ENCODE data around the gene CREG1.

The CREG1 gene

DNA sequence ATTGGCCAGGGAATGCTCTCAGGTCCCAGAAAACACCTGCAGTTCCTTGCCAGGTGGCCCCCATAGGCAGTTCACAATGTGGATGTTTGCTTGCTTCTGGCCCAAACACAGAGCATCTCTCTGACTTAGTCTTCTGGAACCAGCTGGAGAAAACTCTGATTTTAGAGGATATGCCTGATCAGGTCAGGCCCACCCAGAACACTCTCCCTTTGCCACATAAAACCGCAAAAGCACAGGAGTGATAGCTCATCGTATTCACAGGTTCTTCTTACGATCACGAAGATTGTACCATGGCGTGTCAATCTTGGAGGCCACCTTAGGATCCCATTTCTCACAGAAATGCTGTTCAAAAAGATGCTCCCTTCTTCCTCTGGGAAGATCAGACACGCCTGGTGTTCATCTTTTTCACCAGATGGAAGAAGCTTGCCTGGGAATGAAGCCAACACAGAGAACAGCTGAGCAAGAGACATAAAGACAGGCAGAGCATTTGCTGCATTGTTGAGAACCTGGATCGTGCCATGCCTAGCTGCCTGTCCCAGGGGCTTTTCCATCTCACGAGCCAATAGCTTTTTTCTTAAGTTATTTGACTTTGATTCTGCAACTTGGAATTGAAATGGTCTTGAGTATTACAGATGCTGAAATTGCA is 23.6 kb downstream of the CREG1 start:
- DNase-seq = no peak

DNA sequence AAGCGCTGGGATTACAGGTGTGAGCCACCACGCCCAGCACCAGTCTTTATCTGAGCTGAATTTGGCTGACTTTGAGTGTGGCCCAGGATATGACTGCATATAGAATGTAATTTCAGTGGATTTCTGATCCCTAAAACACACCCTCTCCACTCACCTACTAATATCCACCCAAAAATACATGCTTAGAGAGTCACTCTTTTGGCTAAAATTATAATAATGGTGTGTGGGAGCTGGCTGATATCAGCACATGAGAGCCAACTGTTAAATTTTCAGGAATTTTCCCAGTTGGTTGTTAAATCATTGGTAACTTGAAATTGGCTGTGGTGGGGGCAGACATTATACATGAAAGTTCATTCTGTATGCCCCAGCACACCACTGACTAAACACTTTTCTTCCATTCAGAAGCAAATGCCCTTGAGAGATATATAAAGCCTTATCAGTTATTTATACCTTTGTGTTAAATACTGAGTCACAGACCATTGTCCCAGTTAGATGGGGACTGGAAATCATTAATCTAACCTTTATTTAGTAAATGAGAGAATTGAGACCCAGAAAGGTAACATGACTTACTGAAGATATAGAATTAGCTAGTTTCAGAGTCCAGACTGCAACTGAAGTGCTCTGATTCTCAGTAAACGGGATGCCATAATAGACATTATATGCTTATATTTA is 25.4 kb downstream of the CREG1 start:
- DNase-seq = no peak

DNA sequence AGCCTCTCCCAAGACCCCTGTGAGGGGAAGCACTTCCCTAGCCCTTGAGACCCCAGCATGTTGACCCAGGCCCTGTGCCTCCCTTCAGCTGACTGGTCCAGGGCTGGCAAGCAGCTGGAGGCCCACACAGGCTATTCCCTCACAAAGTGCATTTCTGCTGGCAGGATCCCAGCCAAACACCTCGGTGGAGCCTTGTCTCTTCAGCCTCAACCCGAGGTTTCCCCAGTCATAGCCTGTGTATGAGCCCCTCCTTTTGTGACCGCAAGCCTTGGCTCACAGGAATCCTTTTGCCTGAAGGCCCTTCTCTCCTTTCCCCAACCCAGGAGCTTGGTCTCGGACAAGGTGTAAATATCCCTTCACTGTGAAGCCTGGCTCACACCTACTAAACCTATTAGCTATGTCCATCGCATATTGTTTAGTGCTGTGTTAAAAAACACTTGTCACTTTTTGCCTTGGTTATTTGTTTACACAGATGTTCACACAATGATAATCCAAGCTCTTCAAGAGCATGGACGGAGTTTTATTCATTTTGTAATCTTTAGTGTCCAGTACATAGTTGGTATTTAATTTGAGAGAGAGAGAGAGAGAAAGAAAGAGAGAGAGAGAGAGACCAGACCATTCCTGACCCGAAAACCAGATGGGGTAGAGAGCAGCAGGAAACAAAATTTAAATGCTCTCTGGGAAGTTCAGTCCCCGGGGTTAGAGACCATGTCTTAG is 26.7 kb downstream of the CREG1 start:
- DNase-seq = no peak

DNA sequence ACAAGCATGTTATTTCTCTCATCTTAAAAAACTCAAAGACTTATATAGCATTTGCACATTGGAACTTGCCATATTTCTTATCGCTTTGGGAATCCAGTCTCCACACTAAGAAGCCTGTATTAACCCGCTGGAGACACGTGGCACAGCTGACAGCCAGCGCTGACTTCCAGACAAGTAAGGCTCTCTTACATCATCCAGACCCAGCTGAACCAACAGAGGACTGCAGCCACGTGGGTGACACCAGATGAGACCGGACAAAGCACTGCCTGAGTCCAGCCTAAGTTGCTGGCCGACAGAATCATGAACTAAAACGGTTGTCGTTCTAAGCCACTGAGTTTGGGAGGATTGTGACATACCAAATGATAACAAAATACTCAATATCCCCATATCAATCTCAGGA is 28.9 kb downstream of the CREG1 start:
- DNase-seq = no peak

DNA sequence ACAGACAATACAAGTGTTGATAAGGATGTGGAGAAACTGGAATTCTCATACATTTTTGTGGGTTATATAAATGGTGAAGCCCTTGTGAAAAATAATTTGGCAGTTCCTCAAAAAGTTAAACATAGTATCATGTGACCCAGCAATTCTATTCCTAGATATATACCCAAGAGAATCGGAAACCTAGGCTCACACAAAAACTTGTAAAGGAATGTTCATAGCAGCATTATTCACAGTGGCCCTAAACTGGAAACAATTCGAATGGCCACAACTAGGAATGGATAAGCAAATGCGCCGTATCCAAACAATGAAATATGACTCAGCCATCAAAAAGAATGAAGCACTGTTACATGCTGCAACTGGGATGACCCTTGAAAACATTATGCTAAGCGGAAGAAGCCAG is 31.3 kb downstream of the CREG1 start:
- DNase-seq = no peak

DNA sequence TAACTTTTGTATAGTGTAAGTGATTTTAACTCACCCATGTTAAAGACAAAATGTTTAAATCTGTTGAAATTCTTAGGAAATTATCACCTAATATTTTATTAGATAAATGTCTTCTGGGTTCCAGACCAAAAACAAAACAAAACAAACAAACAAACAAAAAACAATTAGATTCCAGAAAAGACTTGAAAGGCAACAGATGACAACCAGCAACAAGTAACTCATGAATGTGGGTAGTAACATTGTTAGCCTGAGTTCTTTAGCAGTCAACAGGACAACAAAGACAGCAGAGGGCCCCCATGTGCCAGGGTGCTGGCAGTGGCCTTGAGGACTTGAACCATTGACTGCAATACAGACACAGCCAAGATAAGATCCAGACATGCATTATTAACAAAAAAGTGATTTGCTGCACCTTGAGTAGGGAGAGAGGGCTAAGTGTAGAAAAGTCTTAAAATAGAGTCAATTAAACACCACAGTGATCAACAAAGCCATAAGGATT is 32.8 kb downstream of the CREG1 start:
- DNase-seq = no peak

DNA sequence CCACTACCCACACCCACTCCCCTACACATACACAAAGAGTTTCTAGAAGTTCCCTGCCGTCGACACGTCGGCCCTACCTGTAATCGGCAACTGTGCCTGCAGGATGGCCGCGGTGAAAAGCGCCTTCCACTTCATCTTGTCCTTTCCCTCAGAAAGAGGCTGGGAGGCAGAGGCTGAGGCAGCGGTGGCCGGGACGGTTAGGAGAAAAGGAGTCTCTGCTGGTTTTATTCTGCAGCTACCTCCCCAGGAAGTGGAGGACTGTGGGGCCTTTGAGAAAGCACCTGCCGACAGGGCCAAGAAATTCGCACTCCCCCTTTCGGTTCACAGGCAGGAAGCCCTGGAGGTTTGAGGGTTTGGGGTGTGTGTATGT is 35.2 kb downstream of the CREG1 start, which contains the start of gene CD247:
Gene CD247, minus strand, starts transcription at position 199 of the 370 bp plus-strand sequence. Its CDS starts 64 bp downstream, at position 135.
- peak; percentile 69 for DNase-seq

DNA sequence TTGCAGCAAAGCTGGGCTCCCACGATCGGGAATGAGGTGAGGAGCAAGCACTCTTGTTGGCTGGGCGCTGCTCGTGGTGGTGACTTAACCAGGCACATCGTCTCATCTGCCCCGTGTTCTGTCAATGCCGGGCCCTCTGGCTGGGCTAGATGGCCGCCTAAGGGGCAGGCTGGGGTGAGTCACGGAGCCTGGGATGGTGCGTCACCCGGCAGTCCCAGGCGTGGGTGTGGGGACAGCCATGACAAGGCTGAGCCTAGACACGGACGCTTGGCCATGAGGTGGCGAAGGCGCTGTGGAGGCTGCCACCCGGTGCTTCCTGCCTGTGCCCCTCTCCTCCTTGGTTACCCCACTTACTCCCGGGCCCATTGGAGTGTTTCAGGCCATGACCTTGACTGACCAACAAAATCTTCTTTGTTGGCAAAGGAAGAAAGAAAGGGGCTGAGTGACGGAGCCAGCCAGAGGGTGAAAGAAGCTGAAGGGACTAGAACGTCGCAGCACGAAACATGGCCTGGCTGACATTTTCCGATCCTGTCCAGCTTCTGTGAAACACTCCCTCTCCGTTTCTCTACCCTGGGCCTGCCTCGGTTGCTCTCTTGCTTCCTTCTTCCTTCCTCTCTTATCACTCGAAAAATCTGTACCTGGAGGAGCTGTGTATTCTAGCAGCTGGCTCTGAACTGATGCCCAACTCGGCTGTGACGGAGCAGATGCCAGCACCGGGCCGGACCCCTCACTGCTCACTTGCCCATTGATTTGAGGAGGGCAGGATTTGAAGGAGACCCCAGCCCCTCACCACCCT is 35.8 kb downstream of the CREG1 start:
- peak; percentile 96 for DNase-seq

DNA sequence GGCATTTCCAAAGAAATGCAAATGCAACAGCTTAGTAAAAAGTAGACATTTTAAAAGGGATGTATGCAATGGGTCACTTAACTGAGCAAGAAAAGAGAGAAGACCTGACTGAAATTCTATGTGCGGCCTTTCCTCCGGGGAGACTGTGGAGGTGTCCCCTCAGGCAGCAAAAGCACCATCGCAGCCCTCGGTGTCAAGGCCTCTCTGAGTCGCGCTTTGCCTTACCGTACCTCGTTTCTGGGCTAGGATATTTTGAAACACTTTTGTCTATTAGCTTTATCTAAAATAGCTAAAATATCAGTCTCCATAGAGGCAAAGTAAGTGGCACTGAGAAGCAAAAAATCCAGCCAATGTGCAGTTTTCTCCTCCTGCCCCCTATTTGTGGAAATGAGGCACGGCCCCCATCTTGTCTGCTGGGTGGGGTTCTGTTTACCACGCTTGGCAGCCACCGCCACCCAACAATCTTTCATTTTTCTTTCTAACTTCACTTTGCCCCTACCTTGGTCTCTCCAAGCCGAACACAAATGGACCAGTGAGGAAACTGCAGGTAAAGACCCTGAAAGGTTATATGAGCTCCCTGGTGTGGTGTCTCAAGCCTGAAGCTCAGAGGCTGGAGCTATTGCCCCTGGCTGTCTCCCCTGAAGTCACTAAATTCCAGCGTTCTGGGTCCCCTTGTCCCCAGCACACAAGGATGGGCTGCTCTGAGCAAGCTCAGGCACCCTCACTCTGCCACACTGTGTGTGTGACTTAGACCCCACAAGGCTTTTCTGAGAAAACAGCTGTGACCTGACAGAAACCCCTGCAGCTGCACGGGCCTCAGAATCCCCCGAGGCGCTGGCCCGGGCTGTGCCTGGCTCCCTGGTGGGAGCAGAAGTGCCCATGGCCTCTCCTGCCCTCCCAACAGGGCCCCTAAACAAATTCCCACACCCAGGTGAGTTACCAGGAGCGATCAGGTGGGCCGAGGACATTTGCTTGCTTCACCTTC is 36.9 kb downstream of the CREG1 start:
- no peak for DNase-seq

DNA sequence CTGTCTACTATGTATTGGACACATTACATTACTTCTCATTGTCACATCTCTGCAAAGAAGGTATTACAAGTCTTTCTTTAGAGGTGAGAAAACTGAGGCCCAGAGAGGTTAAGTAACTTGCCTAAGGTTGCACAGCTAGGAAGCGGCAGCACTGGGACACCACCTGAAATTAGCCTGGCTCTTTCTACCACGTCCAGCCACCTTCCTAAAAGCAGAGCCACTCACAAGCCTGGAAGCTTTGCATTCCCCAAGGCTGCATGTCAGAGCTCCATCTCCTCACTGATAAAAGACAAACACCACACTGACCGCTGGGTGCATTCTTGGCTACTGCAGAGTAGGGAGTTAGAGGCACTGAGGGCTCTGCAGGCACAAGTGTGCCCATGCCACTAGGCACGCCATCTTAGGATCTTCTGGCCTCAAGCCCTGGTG is 37.7 kb downstream of the CREG1 start:
- no peak for DNase-seq

DNA sequence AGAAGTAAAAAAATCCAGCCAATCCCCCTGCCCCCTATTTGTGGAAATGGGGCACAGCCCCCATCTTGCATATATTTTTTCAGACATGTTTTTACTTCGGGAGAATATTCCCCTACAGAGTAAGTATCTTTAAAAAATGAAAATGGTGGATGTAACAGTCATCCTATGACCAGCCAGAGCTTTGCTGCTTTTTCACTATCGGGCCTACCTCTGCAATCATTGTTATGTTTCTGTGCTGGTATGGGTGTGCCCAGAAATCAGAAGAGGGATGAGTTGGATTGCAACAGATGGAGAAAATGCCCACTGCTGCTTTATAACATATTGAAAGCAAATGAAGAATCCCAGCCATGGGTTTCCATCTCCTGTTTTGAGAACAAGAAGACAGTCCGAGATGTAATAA is 38.1 kb downstream of the CREG1 start:
- no peak for DNase-seq

DNA sequence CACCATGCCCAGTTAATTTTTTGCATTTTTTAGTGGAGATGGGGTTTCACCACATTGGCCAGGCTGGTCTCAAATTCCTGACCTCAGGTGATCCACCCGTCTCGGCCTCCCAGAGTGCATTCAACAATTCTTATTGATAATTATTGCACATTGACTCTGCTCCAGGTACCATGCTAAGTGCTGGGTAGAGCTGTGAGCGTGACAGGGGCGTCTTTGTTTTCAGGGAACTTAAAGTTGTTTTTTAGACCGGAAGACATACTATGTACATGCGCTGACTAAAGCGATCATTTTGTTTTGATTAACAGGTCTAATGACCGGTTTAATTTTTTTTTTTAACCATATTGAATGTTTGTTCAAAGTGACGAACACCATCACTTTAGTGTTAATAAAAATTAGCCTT is 39.3 kb downstream of the CREG1 start:
- no peak for DNase-seq

DNA sequence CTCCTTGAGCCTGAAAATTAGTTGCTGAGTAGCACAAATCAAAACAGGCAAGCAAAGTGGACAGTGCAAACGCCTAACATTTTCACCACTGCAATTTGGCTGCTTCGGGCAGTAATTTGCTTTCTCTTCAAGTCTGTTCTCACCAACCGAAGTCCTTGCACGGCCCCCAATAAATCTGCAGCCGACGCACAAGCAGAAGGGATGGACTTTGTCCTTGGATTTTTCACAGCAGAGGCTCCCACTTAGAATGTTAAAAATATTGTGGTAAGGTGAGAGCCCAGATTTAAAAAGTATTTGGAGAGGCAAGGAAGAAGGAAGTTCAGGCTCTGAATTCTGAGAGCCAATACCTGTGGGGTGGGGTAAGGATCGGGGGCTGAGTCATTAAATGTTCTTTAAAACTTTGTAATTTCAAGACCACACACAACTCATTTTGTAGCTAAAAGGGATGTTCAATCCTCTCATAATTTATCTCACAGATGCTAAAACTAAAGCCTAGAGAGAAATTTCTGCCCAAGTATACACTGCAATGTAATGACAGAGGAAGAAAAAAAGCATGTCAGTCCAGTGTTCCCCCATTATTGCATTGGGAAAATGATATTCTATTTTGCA is 41.4 kb downstream of the CREG1 start:
- DNase-seq = no peak

DNA sequence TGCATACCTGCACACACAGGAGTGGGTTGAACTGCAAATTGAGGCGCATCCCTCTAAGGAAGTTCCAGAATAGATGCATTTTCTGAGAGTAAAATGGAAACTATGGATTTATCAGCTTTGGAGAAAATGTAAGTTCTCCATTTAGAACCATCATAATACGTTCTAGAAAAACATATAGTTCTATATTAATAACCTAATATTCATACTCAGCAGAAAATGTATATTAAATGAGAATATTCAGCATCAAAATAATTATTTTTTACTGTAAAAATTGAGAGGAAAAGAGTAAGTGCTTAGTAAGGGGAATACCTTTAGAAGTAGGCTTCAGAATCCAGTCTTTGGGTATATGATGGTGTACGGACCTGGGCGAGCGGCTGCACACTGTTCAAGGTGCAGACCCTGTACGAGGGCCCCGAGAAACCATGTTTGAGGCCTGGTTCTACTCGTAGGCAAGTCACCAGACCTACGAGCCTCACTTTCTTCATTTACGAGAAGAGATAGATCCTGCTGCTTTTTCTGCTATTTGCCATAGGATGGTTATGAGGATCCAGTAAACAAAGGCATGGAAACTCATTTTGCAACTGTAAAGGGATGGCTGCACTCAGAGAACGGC is 42.1 kb downstream of the CREG1 start:
- no peak for DNase-seq

DNA sequence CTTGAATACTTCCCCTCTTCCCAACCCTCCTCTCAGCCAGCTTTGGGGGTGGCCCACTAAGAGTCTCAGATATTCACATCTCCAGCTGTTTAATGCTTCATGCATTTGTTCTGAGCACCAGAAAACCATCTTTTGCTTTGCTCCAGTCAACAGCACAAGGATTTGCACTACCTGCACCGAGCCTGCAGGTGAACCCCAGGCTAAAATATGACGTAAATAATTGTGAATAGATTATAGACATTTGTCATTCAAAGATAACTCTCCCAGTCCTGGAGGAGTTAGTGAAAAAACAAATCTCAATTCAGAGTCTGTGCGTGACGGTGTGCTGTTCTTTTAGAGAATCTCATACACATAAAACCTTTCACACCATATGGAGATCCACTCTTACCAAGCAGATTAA is 42.7 kb downstream of the CREG1 start:
- DNase-seq = no peak

DNA sequence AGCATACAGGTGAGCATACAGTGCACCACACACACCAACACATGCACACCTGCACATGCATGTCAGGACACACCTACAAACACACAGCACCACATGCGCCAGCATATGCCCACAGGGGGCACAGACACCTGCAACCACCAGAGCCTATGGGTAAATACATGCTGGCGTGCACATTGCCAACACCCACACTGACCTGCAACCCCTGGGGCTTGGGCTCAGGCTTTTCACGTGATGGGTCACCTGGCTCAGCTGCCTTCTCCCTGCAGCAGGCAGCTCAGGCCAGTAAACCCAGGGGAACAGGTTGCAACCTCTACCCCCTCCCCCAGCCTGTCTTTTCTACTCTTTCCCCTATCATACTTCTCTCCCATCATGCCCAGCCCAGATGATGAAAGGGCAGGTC is 43.3 kb downstream of the CREG1 start:
- DNase-seq = no peak

DNA sequence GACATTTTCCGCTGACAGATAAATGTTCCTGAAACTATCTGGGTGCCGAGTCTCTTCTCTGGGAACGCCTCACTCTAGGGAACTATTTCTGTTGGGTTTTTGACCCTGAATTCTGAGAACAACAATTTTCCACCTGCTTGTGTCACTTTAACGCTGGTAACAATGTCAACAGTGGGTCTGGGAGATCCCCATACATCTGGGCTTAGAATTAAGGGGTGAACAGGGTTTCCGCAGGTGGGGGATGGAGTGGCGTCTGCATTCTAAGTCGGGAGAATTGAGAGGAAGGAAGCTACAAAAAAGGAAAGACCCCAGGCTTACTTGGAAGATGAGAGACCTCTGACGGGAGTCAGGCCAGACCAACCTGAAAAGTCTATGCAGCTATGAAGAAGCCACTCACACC is 44.0 kb downstream of the CREG1 start:
- DNase-seq = no peak

DNA sequence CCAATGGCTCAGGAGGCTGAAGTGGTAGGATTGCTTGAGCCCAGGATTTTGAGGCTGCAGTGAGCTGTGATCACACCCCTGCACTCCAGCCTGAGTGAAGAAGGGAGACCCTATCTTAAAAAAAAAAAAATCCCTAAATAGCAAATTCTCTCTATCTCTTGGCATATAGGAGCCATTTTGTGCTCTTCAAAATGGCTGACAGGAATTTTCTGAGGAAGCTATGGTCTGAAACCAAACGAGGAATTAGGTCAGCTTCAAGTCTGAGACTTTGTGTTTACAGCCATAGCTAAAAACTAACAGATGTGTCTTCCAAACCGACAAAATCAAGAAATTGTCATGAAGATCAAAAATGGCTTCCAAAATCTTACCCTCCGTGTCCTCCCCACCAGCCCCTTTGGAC is 45.8 kb downstream of the CREG1 start:
- DNase-seq = no peak

DNA sequence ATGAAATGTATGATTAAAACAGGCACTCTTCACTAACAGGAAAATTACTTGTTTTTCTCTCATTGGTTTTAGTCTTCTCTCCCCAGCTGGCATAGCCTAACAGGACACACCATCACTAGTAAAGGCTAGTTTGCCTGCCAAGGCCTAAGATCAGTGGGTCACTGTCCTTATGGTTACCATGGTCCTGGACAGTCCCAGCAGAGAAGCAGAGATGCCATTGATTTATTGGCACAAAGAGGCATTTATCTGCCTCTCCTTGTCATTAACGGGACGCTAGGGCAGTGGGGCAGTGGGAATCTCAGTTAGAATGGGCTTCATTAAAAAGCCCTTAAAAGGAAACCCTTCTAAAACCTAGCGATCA is 49.1 kb downstream of the CREG1 start:
- DNase-seq = no peak

DNA sequence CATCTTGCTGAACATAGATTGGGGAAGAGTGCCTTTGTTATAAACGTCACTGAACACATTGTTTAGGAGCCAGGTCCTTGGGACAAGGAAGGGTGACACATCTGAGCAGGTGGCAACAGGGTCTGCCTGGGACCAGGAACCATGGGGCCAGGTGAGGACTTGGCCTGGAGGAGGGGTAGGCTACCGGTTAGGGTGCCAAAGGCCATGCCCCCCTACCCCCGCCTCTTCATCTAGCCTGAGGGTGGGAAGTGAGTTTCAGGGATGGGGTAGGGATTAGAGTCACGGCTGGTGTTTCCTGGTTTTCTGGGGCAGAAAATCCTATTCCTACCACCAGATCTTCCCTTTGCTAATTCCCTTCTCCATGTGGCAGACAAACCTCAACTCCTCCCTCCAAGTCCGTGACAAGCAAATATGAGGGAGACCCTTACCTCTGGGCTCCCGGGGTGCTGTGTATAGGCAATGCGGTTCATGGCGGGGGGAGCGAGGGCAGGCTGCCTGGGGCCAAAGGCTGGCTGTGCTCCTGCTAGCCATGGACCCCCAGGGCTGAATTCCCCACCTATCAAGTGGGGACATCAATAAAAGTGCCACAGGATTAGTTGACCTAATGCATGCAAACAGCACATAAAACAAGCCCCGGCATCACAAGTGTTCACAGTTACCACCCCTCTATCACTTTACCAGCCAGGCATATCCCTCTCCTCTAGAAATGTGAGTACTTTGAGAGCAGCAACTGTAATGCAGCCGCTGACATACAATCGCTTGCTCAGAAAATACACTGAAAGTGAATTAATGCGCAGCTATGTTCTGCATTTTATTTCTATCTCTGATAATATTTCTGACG is 49.7 kb downstream of the CREG1 start:
- no peak for DNase-seq

All from stimulated activated CD4-positive, alpha-beta T cell treated with anti-CD3 and anti-CD28 coated beads, Interleukin-1b, Interleukin-23, amount 100 ng/mL, for 48 hours (primary cell).